HG03439 (cell line): Measurements from ENCODE around the gene DOK3.
A peak's percentile ranks its signal among the peaks of the same experiment; 100 is the strongest.

Experiments used
- ATAC-seq: cut with Tn5 transposase; IDR thresholded peaks from one replicate; pipeline ENCODE4 v1.9.1; 2021; ENCODE audit warnings: mild to moderate bottlenecking, moderate library complexity; ENCODE audit not compliant: unreplicated experiment

The DOK3 gene

DNA sequence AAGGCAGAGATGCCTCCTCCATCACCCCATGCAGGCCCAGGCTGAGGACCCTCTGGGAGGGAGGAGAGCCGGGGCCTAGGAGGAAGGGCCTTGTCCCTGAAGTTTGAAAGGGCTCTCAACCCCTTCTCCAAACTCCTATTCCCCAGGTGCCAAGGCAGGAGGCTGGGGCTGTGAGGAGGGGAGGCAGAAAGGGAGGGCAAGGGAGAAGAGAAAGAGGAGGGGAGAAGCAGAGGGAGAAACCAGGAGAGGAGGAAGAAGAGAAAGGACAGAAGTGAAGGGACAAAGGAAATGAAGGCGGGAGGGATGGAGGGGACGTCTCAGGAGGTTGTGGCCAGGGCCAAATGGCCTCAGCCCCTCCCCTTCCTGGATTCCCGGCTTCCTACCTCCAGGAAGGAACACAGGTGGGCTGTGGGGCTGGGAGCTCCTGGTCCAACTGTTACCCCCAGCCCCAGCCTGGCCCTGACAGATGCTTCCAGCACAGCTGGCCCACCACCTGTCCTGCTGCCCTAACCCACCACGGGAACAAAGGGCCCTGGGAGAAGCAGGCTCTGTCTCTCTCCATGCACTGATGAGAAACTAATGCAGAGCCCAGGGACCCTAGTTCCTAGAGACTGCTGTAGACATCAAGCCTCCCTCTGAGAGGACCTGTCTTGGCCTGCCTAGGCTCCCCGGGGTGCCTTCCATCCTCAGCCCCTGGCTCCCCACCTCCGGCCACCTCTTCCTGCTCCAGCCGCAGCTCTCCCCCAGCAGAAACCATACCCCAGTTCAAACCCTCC, 39.7 kb downstream of the DOK3 start:
- no peak for ATAC-seq

DNA sequence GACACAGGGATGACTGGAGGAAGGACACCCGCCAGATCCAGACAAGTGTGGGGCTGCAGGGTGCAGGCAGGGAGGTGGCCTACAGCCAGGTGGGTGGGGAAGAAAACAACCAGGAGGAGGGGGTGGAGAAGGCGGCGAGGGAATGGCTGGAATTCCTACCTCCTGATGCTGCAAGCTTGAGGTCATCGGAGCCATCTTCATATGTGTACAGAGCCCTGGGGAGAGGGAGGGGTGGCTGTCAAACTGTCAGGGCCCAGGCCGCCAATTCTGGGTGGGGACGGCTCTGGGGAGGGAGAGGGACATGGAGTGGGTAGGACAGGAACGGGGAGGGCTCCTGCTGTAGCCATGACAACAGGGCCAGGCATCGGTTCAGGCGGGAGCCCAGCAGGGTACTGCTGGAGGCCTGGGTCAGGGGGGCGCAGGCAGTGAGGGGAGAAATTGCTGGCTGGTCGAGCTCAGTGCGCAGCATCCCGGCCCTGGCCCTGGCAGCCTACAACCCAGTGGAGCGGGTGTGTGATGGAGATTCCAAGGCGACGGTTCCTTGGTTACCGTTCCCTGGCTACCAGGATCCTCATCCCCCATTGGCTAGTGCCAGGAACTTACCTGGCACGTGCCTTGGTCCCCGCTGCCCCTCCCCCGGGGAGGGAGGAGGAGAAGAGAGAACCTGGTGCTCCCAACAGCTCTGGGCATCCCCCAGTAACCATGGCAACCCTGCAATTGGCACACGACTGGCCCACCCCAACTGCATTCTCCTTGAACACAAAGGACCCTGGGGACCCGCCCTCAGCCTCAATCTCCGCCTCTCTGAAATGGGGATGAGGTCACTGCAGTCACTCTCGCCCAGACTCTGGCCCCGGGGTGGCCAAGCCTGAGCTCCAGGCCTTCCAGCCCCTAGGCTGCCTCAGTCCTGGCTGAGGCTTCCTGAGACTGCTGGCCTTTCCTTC, 40.7 kb downstream of the DOK3 start:
- ATAC-seq = no peak

DNA sequence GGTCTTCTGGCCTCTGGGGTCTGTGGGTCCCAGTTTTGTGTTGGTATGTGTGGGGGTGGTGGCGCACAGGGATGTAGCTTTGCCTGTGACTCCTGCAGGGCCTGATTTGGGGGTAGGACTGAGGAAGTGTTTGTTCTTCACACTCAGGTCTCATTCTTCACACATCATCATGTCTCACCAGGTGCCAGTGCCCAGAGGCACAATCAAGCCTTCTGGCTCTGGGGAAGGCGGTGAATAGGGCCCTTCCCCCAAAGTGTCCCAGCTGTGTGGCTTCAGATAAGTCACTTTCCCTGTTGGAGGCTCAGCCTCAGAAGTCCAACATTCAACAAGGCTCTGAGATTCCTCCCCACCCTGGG, 41.3 kb downstream of the DOK3 start:
- no peak for ATAC-seq

DNA sequence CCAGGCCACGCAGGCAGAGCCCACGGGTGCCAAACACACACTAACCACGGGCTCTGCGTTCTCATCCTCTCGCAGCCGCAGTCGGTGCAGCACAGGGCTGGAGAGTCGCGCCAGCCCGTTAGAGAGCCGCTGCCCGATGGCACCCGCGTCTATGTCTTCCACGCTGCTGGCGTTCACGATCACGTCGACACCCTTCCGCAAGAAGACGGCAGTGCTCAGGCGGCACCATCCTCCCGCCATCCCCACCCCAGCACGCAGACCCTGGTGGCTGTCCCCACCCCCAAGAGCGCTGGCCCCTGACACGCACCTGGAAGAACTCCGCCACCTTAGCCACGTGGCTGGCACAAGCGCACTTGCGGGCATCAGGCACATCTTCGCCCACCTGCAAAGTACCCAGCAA, 42.2 kb downstream of the DOK3 start:
- no peak for ATAC-seq

DNA sequence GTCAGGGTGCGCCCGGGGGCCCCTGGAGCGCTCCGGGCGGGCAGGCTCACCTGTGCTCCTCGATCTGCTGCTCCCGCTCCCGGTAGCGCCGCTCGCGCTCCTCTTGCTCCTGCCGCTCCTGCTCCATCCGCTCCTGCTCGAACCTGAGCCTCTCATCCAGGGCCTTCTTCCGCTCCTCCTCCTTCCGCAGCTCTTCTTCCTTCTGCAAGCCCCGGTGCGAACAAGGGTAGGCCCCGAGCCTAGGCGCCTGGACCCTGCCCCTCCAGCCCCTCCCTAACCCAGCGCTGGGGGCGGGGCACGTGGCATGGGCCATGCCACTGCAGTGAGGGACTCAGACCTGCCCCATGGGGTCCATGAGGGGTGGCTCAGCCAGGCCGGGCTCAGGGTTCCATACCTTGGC, 42.8 kb downstream of the DOK3 start:
- no peak for ATAC-seq

DNA sequence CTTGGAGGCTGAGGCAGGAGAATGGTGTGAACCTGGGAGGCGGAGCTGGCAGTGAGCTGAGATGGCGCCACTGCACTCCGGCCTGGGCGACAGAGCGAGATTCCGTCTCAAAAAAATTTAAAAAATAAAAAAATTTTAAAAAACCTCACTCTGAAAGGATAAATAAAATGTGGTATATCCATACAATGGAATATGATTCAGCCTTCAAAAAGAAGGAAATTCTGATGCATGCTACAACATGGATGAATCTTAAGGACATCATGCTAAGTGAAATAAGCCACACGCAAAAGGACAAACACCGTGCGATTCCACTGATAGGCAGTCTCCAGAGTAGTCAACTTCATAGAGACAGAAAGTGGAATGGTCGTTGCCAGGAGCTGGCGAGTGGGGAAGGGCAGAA, 44.6 kb downstream of the DOK3 start:
- ATAC-seq = no peak

DNA sequence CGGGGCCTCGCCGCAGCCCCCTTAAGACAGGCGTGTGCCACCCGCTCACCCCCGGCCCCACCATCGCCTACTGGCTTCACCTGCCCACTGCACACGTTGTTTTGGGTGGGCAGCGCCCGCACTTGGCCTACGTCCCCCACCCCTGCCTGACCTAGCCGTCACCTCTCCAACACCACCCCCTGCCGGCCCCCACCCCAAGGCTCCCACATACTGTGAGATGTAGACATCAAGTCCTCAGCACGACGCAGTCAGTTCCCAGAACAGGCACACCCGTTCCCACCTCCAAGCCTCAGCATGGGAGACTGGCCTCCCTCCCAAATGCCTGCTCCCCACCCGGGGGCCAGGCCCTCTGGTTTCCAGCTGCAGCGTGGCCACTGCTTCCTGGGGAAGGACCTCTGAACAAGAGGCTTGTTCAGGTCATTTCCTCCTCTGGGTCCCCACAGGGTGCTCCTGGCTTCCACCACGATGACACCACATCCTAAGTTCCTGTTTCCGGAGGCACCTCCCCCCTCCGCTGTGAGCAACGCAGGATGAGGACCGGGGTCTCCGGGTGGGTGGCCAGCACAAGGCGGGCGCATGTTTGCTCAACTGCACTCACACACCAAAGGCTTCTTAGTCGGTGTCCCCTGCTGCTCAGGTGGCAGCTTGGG, 47.5 kb downstream of the DOK3 start:
- no peak for ATAC-seq

DNA sequence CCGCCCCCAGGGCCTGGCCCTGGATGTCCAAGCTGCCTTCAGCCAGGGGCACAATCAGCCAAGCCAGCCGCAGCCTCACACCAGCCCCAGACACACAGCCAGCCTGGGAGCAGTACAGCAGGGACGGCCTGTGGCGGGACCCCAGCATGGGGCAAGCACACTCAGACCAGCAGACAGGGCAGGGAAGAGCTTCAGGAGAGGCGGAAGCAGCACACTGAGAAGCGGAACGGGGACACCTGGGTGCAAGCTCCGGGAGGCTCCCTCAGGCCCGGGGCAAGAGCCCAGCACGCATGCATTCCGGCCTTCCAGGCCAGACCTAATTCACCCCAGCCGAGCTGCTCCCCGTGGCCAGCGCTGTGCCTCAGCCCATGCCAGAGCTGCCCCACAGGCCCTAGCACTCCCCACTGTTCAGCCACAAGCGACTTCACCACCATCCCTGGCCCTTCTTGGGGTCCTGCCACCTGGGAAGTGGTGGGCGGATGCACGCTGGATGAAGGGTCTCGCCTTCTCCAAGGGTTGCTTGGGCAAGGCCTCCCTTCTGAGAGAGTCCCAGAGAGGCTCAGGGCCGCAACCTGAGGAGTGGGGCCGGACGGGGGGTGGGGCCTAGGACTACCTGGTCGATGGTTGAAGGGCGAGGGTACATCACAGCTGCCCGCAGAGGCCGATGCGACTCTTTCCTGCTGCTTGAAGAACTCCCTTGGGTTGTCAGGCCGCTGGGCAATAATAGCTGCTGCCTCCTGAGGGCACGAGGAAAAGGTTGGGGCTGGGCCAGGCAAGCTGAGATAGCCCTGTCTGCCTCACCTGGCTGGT, 49.6 kb downstream of the DOK3 start:
- no peak for ATAC-seq

DNA sequence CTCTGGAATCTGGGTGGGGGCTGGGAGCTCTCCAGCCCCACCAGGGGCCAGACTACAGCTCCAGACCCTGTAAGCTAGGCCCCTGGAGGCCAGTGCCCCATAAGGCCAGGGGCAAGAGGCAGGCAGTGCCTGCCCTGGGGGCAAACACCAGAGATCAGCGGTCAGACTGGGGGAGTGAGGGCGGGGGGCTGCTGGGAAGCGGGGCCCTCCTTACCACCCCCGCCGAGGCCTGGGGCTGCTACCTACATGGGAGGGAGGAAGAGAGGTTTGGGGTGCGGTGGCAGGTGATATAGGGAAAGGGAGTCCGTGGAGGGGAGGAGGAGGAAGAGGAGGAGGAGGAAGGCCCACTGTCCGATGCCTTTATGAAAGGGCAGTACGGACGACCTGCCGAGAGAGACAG, 50.3 kb downstream of the DOK3 start:
- ATAC-seq = no peak

DNA sequence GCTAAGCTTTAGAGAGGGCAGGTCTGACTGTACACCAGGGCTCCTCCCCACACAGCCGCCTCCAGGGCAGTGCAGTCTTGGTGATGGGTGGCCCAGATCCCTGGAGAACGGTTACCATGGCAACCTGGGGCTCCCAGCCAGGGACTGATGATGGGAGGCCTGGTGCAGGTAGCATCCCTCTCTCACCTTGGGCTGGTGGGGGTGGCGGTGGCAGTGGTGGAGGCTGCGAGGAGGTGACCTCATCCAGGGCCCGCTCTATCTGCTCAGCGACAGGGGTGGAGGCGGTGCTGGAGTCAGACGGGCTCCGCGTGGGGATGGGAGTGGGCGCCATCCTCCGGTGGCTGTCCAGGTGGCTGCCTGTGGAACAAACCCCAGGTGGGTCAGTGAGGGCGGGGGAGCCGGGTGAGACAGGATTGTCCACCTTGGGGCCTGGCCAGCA, 50.7 kb downstream of the DOK3 start:
- no peak for ATAC-seq

DNA sequence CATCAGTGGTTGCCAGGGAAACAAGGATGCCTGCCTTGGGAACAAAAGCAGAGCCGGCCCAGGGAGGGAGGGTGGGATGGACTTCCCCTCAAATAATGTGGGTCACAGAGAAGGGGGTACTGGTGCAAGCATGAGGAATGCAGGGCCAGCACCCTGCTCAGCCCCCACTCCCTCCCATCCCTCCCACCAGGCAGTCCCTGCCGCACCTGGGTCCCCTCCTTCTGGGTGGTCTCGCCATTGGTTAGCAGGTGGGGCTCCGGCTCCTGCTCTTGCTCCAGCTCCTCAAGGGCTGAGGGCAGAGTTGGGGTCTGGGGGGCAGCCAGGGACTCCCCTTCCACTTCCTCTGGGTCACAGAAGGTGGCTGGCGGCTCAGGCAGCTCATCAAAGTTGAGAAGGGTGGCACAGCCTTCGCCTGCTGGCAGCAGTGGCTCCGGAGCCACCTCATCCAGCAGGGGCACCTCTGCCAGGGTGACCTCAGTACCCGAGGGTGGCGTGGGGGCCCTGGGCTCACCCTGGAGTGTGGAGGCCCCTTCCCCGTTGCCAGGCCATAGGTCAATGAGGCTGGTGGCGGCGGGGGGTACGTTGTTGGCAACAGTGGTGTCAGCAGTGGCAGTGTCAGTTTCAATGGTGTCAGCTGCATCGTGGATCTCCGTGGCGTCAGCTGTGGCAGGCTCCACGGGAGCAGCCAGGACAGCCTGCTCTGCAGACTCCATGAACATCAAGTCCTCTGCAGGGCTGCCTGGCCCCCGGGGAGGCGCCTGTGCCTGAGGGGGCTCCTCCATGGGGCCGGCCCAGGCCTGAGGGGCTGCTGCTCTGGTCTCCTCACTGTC, 51.6 kb downstream of the DOK3 start:
- no peak for ATAC-seq

DNA sequence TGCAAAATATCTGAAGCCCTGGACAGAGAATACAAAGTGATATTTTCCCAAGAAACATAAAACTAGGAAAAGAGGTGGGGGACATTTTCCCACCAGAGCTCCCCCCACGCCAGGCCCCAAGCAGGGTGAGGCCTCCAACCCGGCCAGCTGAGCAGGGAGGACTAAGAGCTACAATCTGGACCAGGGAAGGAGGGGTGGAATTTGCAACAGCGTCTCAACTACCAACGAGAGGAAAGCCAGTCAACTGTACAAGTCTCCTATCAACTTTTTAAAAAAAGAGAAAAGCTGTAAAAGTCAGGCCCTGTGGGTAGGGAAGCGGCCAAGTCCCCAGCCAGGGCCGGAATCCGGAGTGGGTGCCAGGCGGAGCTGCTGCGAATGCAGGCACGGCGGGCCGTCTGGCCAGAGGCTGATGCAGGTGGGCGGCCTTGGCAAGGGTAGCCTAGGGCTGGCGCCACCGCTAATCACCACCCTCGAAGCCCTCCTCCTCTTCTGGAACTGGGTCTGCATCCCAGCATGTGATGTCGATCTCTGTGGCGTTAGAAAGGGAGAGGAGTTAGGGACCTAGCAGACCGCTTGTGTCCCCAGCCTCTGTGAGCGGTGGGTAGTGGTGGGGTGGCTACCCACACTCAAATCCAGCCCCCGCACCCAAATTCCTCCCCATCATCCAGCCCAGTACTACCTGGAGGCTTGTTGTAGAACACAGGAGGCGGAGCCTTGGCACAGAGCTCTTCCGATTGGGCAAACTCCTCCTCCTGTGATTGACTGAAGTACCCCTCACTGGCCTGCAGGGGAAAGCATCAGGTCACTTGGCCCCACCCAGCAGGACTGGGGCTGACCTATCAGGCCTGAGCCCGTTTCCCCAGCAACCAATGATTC, 52.4 kb downstream of the DOK3 start:
- ATAC-seq = peak; percentile 31

DNA sequence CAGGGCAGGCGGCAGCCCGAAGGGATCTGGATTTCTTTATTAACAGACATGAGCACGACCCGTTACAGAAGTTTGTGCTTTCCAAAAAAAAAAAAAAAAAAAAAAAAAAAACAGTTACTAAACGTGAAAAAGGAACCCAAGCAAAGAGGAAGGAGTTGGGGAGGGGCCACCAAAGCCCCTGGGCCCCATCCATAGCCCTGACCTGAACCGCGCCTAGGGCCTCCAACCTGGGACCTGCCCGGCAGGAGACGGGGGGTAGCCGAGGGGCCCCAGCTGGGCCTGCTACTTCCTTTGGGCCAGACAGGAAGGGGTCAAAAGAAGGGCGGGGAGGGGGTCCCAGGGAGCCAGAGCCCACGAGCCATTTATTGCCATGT, 53.0 kb downstream of the DOK3 start:
- ATAC-seq = no peak

DNA sequence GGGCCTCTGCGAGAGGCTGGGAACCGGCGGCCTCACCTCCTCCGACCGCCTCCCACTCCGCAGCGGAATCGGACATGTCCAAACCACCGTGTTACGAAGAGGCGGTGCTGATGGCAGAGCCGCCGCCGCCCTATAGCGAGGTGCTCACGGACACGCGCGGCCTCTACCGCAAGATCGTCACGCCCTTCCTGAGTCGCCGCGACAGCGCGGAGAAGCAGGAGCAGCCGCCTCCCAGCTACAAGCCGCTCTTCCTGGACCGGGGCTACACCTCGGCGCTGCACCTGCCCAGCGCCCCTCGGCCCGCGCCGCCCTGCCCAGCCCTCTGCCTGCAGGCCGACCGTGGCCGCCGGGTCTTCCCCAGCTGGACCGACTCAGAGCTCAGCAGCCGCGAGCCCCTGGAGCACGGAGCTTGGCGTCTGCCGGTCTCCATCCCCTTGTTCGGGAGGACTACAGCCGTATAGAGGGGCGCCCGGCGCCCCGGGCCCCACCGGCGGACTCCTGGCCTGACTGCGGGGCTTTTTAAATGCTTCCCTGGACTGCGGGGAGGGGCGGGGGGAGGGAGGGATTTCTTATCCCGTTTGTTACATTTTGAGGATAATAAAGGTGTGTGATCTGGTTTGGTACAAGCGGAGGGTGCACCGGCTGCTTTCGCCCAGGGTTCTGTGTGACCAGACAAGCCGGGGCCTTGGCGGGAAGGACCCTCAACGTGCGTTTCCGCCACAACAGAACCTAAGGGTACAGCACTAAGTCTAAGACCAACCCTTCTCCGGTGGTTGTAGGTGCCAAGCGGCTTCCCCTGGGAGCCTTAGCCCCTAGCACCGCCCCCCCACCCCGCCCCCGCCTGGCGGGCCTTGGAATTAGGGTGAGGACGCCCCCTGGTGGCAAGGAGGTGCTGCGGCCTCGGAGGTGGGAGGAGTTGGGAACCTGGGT, 53.7 kb downstream of the DOK3 start:
- peak; percentile 25 for ATAC-seq

DNA sequence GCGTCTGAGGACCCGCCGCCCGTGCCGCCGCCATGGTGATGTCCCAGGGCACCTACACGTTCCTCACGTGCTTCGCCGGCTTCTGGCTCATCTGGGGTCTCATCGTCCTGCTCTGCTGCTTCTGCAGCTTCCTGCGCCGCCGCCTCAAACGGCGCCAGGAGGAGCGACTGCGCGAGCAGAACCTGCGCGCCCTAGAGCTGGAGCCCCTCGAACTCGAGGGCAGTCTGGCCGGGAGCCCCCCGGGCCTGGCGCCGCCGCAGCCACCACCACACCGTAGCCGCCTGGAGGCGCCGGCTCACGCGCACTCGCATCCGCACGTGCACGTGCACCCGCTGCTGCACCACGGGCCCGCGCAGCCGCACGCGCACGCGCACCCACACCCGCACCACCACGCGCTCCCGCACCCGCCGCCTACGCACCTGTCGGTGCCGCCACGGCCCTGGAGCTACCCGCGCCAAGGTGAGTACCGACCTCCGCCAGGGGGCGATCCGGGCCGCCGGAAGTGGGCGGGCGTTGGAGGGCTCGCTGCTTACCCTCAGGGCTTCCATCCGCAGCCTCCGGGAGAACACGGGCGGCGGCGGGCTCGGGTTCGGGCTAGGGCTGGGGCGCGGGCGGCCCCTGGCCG, 54.5 kb downstream of the DOK3 start:
- peak; percentile 49 for ATAC-seq

DNA sequence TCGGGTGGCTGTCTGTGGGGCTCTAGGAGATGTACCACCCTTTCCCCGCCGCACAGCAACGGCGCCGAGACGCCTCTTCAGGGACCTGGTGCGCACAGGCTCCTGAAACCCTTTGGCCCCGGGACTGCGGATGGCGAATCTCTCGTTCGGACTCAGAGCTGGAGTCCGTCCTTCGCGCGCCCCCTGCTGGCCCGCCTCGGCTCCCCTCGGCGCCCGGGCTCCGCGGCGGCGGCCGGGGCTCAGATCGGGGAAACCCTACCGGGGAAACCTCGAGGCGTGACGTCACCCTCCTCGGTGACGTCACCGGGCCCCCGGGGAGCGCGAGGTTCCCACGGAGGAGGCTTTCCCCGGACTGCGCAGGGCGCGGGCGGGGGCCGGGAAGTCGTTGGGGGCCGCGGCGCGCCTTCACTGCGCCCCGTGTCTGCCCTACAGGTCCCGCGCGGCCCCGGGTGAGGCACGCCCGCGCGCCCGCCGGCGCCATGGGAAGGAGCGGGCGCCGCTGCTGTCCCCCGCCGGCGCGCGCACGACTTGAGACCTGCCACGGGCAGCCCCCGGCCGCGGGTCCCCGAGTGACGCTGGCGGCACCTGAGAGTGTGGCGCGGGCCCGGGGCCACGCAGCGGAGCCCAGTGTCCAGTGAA, 55.1 kb downstream of the DOK3 start:
- ATAC-seq = peak; percentile 42

DNA sequence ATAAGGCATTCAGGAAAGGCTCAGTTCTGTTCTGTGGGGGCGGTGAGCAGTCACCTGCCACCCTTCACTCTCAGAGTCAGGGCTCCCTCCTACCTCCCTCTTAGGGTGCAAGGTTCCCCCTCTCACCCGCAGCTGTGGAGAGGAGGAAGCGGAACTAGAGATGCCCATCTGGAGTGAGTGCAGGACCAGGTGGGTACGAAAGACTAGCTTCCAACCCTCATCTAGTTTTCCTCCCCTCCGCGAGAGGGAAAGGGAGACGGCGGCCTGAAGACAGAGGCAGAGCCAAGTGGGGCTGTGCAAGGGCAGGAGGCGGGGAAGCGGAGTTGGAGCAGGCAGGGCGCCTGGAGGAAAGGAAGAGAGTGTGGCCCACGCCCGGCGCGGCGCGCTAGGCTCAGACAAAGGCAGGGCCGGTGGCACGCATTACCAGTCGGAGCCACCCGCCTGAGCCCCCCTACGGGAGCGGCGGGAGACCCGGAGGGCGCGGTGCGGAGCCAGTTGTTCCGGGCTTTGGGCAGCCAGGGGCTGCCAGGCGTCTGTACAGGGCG, 55.7 kb downstream of the DOK3 start:
- ATAC-seq = peak; percentile 4
